HG02571 (cell line): ENCODE data around the gene TCERG1L.
"Not testable (repeated sequence)": the region's sequence is repeated elsewhere in the genome, so short reads cannot be mapped to it uniquely, and the experiment has no call there.

Experiments used
- ATAC-seq: cut with Tn5 transposase; IDR thresholded peaks from one replicate; pipeline ENCODE4 v1.9.1; 2021; ENCODE audit warnings: mild to moderate bottlenecking, moderate library complexity; ENCODE audit not compliant: unreplicated experiment

The TCERG1L gene

DNA sequence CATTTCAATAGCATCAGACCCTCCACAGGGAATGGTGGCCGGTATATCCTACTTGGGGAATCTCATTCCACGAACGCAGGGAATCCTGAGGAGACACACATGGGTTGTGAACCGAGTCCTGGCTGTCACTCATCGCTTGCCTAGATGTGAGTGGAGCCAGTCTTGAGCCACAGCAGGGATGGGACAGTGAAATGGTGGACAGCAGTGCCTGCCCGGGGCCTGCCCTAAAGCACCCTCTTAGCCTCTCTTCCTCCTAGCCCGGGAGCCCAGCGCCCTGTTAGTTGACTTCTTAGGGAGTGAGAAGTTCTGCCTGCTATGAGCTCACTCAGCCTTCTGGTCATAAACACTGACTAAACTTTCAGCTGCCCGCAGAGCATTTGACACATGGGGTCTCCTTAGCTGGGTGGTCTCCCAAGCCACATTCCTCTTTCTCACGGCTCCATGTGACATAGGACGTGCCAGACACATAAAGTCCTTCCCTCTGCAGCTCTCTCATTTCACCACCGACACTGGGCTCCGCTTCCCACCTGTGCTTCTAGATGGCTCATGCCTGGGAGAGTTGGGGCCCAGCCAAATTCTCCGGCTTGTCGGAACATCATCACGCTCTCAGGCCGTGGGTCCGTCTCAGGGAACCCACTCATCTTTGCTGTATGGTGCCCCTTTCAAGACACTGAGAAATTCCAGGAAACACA, 60.9 kb downstream of the TCERG1L start:
- ATAC-seq = no peak

GRCh38 chr10:131249955-131250344, 61.6 kb downstream of the TCERG1L start:
- ATAC-seq = no peak

DNA sequence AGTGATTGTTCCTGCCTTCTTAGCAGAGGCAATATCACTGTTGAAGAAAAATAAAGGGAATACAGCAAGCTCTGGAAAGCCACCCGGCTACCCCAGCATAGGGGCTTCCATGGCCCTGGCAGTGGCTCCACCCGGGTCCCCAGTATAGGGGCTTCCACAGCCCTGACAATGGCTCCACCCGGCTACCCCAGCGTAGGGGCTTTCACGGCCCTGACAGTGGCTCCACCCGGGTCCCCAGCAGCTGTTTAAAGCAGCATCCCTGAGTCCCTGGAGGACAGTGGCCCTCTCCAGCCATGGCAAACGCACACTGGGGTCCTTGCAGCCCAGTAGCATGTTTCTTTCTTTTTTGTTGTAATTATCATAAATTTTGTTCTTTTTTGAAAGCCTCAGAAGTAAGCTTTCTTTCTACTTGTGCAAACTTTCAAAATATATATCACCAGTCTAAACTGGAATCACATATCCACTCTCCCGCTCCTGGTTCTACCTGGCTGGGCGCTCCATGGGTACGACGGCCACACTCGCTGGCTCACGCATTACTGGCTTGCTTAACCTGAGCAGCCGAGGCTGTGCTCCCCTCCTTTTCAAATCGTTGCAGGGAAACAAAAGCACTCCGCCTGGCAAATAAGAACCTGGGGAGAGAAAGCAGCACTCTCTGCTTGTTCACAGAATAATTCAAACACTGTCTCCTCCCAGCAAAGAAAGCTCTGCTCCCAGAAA, 62.1 kb downstream of the TCERG1L start:
- no peak for ATAC-seq

DNA sequence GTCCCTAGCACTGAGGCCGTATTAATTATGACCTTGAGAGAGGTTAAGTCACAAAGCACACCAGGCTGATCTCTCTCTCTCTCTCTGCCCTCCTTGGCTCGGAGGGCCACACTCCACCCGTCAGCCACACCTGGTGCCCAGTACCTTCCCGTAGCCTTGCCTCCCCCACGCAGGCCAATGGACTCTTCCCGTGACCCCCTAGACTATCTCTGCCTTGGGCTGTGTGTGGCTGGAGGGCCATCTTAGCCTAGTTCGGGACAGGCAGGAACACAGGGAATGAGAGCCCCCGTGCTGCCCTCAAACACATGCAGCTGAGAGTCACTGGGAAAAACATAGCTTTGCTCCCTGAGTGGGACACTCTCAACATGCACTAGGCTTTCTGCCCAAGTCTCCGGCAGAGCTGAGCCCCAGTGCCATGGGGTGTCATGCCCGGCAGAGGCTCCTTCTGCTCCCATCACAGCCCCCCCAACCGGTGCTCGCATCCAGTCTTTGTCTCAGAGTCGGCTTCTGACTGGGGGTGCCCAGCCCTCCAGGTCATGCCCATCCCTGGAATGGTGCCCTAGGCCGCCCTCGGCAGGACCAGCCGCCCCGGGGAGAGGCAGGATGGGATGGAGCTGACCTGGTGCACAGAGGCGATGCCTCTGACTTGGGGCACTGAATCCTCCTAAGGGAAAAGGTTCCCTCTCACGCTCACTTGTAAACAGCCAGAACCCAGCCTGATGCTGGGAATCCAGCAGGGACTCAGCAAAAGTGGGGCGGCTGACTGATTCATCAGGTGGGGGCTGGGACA, 63.0 kb downstream of the TCERG1L start:
- no peak for ATAC-seq

GRCh38 chr10:131247873-131248272, 63.6 kb downstream of the TCERG1L start:
- ATAC-seq = no peak

GRCh38 chr10:131246775-131247174, 64.7 kb downstream of the TCERG1L start:
- no peak for ATAC-seq

DNA sequence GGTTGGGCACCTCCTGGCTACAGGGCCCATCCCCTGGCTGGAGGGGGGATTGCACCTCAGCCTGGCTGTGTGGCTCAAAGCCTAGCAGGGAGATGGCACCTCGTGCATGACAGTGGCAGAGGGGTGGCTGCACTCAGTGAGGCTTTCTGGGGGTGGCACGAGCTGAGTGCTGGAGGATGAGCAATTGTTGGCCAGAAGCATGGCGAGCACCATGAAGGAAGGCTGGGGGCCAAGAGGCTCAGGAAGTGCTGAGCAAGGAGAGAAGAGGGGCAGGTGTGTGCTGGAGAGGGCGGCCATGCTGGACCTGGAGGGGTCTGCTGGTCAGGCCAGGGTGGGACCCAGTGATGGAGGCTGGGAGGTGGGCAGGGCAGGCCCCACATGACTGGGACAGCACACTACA, 65.4 kb downstream of the TCERG1L start:
- ATAC-seq = no peak

- no peak for ATAC-seq
These were observed 66.0 kb downstream of the TCERG1L start for GRCh38 chr10:131245475-131246059.

DNA sequence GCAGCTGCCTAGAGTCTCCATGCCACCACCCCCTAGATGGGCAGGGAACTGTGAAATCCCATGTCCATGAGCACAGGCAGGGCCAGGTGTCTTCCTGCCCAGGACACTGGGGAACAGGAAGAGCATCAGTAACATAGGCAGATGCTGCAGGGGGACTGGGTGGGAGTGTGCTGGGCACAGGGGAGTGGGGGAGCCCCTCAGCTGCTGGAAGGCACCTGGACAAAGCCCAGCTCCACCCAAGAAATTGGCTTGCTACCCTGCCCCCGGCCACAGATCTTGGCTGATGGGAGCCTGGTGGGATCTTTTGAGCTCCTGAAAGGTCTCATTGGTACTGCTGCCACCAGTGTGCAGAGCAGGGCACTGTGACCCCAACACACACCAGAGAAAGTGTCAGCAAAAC, 66.7 kb downstream of the TCERG1L start:
- ATAC-seq = no peak

GRCh38 chr10:131243076-131243475, 68.4 kb downstream of the TCERG1L start:
- no peak for ATAC-seq

DNA sequence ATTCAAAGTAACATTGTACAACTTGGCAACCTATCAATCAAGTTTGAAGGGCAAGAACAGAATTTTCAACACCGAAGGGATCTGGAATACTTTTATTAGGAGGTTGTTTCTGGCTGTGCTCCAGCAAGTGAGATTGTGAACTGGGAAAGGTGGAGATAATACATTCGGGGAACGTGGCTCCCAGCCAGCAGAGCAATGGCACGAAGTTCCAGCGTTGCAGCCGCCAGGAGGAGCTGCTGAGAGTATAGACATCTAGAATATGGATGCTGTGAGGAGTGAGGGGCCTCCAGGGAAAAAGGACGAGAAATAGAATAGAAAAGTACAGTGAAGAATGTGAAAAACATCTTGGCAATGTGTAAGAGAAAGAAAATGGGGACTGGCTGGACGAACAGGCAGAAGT, 69.5 kb downstream of the TCERG1L start:
- no peak for ATAC-seq

DNA sequence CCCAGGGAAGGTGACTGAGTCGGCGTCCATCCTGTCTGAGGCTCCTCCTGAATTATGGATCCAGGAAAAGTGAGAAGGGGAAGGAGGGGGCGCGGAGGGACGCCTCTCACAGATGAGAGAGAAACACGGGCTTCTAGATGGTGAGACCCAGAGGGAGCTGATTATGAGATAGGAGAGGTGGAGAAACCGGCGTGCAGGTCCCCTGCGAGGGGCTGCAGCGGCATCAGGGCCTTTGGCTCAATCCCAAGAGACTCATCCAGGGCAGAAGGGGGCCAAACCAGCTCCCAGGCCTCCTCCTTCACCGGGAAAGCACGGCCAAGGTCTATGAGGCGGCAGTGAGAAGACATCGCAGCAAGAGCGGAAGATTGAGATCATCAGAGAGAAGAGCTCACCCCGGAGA, 70.8 kb downstream of the TCERG1L start:
- no peak for ATAC-seq

DNA sequence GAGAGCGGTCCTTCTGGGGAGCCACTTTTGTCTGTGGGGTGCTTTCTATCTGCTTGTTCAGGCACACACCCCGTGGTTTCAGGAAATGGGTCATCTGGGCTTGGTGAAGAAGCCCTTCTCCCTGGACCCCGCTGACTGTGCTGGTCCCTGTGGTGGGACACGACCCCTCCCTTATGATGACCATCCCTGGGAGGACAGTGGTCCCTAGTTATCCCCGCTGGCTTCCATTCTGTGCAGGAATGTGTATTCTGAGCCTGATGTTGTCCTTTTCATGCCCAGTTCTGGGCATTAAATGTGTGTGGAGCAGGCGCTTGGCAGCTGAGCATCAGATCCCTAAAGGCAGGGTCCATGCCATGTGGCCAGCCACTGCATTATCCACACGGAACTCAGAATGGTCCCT, 71.6 kb downstream of the TCERG1L start:
- ATAC-seq = no peak

DNA sequence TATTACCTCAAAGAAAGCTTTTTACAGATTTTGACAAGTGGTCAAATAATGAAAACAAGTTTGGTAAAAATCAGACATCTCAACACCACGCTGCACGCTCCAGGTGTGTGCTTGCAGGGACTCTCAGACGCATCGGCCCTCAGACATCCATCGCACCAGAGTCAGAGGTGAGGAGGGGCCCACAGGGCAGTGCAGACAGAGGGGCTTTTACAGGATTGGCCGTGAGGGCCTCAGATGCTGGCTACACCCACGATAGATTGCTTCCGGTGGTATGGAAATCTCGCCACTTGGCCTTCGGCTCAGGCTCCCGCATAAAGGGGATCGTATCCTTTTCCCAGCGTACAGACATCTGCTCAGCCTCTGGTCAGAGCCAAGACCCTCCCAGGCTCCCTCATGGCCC, 72.1 kb downstream of the TCERG1L start:
- ATAC-seq = no peak

DNA sequence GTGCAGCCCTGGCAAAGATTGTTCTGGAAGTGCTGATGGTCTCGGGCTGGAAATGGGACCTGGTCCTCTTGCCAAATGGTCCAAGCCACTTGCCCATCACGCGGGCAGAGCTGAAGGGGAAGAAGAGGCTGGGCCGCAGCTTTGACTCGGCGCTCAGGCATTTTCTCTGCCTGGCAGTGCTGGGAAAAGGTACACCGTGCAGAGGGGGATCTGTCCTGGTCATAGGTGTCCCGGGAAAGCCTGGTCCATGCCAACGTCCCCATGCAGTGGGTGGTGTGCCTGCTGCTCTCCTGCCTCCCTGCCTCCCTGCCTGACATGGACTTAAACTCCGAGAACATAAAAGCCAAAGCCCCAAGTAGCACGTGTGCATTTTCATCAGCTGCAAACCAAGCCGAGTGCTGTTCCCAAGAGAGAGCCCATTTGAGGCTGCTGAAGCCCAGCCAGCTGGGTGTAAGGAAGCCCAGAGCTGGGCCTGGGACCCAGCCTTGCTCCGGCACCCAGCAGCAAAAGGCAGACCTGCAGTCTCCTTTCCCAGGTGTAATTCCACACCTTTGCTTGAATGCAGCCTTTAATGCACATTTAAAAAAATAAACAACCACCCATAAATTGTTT, 72.7 kb downstream of the TCERG1L start:
- ATAC-seq = no peak

DNA sequence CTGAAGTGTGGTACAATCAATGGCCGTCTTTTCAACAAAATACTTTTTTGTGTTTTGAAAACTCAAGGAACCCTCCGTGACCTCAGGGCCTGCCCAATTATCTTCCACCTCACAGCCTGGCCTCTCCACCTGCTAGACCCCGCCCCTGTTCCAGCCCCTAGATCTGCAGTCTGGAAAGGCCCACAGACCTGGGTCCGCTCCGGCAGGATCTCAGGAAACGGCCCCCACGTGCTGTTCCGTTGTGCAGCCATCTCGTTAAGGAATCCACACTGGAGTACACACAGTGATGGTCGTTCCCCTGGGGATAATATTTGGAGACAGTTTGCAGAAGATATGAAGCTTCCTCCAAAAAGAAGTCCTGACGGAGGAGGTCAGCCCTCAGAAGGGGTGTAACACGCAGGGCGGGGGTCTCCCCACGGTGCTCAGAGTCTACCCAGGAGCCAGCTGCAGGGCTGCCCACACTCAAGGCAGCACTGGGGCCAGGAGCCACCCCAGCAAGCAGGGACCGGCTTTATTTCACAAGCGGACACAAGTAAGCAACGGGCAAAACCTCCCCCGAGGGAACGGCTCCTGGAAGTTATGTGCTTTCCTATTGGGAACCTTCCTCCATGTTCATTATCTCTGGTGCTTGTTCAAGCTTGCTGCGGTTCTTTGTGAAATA, 73.4 kb downstream of the TCERG1L start:
- ATAC-seq = no peak

DNA sequence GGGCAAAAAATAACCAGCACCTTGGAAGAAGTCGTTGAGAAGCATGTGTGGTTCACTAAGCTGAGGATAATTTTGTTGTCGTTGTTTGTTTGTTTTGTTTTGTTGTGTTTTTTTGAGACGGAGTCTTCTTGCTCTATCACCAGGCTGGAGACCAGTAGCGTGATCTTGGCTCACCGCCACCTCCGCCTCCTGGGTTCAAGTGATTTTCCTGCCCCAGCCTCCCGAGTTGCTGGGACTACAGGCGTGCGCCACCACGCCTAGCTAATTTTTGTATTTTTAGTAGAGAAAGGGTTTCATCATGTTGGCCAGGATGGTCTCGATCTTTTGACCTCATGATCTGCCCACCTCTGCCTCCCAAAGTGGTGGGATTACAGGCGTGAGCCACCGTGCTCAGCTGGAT, 76.9 kb downstream of the TCERG1L start:
- not testable (repeated sequence) for ATAC-seq

- no peak for ATAC-seq
These were observed 77.8 kb downstream of the TCERG1L start for GRCh38 chr10:131233611-131234258.

GRCh38 chr10:131231965-131232541, 79.5 kb downstream of the TCERG1L start:
- no peak for ATAC-seq
